ENCODE results near the gene MAPK6. TPM values are rescaled to one million over a fixed set of nuclear protein-coding genes. Genes with fewer than 3 reads are reported as not detected.

The MAPK6 gene
- total and polyA plus RNA-seq, 10 of the 15 experiments (the other 5 are each of a cell fraction or from before 2014, with no cell fraction given): 20.6 to 100 (median 52.6) TPM

- Histone ChIP-seq H3K27me3 (replicated peaks in 1 of 2; ENCODE audit: control insufficient read depth in 2 of 2, insufficient read depth in 2 of 2, low read length in 1 of 2) (no peaks in the 10 kb centered on the region), H3K4me1 (ENCODE audit: control insufficient read depth, insufficient read depth, low read length) (no peaks in the 10 kb centered on the region; the same call in 1 of the 2 replicates), H3K27ac (ENCODE audit: control insufficient read depth, insufficient read depth) (no peak overlapping the region), H4K20me1 (ENCODE audit: control insufficient read depth, insufficient read depth) (no peaks in the 10 kb centered on the region), H3K4me3 (no peak overlapping the region), H3K36me3 (ENCODE audit: control insufficient read depth in 2 of 2, insufficient read depth in 2 of 2, low read length in 1 of 2) (no peaks in the 10 kb centered on the region), H3K9me3 (replicated peaks; ENCODE audit: control insufficient read depth, insufficient read depth, low read length) (peaks cover 8% of the 10 kb centered on the region; the same call in 2 of the 3 replicates), H3K9ac (ENCODE audit: control insufficient read depth, insufficient read depth, low read length) (no peak overlapping the region), H3K79me2 (ENCODE audit: control insufficient read depth, insufficient read depth, low read length) (peaks cover 7% of the 10 kb centered on the region), H3K4me2 (ENCODE audit: control insufficient read depth, insufficient read depth) (no peak overlapping the region), H2AFZ (ENCODE audit: control insufficient read depth, low read depth, low read length) (no peak overlapping the region)
- in situ Hi-C loops (cut with MboI): no loop called here
- DNase-seq (ENCODE audit: low read depth, low spot score) (no peak), FAIRE-seq (no peak), ATAC-seq (no peak)
- intact Hi-C loops (cut with micrococcal nuclease; ENCODE audit: unreplicated experiment): no loop called here
- ChIA-PET RAD21 (ENCODE audit: unreplicated experiment) (no interaction called here), CTCF (interaction anchor here (2.0 kb wide), 1 partner anchor 10 kb away, joined by 5 read pairs; no protein-coding TSS in a partner anchor), SMC1A (ENCODE audit: uncharacterized antibody, unreplicated experiment) (interaction anchor here (2.8 kb wide), 1 partner anchor 11 kb away, joined by 14 read pairs; no protein-coding TSS in a partner anchor), POLR2A (no interaction called here)
- BruUV-seq (replicated peaks): TSS peak; percentile 26
- 78% methylated on average over 4 of the region's 4 CpGs for WGBS (ENCODE audit: insufficient coverage, insufficient replicate concordance, low lambda C conversion rate, missing lambda C conversion rate)
- no peak for TF ChIP-seq JUNB (IDR thresholded peaks at IDR 0.05)
- no peak for TF ChIP-seq SUPT20H (IDR thresholded peaks at IDR 0.05; ENCODE audit: borderline replicate concordance, control insufficient read depth, low read depth, low read length)
- TF ChIP-seq KDM1A (IDR thresholded peaks at IDR 0.05; ENCODE audit: borderline replicate concordance): no peak
- TF ChIP-seq ZZZ3 (IDR thresholded peaks at IDR 0.05; ENCODE audit: control insufficient read depth, insufficient read length, low read depth): no peak
- no peak for TF ChIP-seq PAX8 (IDR thresholded peaks at IDR 0.05)
- TF ChIP-seq ESRRA (IDR thresholded peaks at IDR 0.05; ENCODE audit: low read length): no peak
- no peak for TF ChIP-seq CREM (IDR thresholded peaks at IDR 0.05; ENCODE audit: low read depth)
- no peak for TF ChIP-seq CBX3 (IDR thresholded peaks at IDR 0.05; ENCODE audit: borderline replicate concordance, low read depth)
- TF ChIP-seq SPI1 (IDR thresholded peaks at IDR 0.05; ENCODE audit: borderline replicate concordance, insufficient read depth, low read depth, low read length): no peak
- no peak for TF ChIP-seq EP300 (IDR thresholded peaks at IDR 0.05; ENCODE audit: borderline replicate concordance in 1 of 2, control insufficient read depth in 1 of 2, low read depth in 2 of 2, low read length in 2 of 2)
- TF ChIP-seq YBX1 (IDR thresholded peaks at IDR 0.05): no peak
- no peak for TF ChIP-seq HDAC6 (IDR thresholded peaks at IDR 0.05; ENCODE audit: unreplicated experiment)
Measured at GRCh38 chr15:52093167-52093538, 74.1 kb downstream of the MAPK6 start.

Measured in GM12878 (cell line).